Urothelium cell line (cell line): Measurements from ENCODE around the gene CRACDL.

ENCODE experiments used
- DNase-seq: peaks from one replicate; pipeline ENCODE4 v3.0.0; 2011; ENCODE audit warnings: low spot score, mixed read lengths
- FAIRE-seq: peaks from 2 replicates; lab custom pipeline; 2011; peaks lifted over from hg19 to GRCh38; lab: Jason Lieb, UNC

The CRACDL gene

GRCh38 chr2:98828793-98829371 is 107.1 kb downstream of the CRACDL start:
- DNase-seq (no peak), FAIRE-seq (peak; percentile 5)

GRCh38 chr2:98828369-98828744 is 107.7 kb downstream of the CRACDL start:
- DNase-seq (no peak), FAIRE-seq (no peak)

- DNase-seq (no peak), FAIRE-seq (no peak)
Measured at GRCh38 chr2:98827625-98828368, 108.2 kb downstream of the CRACDL start.

DNA sequence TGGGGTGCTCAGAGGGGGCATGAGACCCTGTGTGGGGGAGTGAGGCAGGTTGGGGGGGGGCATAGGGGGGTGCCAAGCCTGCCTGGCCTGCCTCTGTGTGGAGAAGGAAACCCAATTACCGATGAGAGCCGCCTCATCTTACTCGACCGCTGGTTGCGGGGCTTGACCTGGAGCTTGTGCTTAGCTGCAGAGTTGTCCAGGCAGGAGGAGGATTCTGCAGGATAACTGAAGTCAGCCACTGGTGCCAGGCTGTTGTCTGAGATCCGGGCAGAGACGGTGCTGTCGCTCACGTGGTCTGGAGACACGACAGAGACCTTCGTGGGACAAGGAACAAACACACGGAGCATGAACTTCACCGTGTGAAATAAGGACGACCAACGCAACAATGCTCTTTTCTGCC is 109.2 kb downstream of the CRACDL start:
- FAIRE-seq (peak; percentile 59), DNase-seq (no peak)

- FAIRE-seq (peak; percentile 5), DNase-seq (no peak)
Measured at GRCh38 chr2:98825858-98826257, 110.2 kb downstream of the CRACDL start.

DNA sequence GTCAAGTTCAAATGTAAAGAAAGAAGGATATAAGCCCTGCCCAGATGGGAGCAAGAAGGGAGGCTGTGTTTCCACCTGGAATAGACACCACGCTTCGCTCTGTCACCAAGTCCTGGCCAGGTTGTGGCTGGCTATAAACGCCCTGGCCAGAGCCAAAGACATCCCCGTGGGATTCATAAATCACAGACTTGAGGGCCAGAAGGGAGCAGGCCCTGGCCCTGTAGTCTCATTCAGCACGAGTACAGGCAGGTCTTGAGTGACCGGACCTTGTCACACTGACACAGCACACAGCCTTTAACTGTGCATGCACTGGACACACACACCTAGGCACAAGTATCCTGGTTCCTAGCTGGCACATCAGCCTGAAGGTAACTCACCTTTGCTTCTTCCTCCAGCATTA is 110.6 kb downstream of the CRACDL start:
- FAIRE-seq (peak; percentile 68), DNase-seq (no peak)

- no peak for FAIRE-seq
- no peak for DNase-seq
Measured at GRCh38 chr2:98825020-98825350, 111.0 kb downstream of the CRACDL start.

- DNase-seq (no peak), FAIRE-seq (no peak)
Measured at GRCh38 chr2:98824256-98825019, 111.6 kb downstream of the CRACDL start.

DNA sequence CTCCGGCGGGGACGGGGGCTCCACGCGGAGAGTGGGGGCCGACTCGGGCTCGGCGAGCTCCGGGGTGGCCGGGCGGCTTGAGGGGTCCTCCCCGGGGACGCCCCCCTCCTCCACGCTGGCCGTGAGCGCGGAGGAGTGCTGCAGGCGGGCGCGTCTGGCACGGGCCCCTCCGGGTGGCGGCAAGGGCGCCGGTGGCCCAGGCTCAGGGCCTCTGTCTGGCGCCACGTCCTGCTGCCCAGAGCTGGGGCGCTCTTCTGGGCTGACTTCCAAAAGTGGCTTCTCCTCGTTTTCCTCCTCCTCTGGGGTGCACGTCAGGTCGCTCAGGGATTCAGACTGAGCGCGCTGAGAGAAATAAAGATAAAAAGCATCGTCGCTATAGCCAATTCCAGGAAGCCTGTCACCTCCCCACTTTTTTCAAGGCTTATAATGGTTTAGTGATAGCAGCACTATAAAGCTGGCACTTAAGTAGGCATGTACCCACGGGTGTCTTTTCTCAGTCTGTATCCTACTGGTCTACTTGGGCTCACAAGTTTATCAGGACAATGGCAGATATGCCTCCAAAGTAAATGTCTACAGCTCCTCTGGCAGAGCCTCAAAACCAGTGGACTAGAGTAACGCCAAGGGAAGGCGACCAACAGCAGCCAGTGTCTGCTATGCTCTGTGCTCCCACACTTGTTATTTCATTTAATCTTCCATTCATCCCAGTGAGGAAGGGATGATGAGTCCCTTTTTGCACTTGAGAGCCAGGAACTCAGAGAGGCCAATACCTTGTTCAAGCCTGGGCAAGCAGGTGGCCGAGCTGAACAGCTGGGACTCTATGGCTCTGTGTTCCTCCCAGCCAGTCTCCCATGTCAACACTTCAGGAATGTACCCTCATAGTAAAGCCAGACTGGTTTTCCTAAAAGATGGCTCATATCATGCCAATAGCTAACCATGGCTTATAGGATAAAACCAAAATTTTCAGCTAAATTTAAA is 112.5 kb downstream of the CRACDL start:
- FAIRE-seq: no peak

DNA sequence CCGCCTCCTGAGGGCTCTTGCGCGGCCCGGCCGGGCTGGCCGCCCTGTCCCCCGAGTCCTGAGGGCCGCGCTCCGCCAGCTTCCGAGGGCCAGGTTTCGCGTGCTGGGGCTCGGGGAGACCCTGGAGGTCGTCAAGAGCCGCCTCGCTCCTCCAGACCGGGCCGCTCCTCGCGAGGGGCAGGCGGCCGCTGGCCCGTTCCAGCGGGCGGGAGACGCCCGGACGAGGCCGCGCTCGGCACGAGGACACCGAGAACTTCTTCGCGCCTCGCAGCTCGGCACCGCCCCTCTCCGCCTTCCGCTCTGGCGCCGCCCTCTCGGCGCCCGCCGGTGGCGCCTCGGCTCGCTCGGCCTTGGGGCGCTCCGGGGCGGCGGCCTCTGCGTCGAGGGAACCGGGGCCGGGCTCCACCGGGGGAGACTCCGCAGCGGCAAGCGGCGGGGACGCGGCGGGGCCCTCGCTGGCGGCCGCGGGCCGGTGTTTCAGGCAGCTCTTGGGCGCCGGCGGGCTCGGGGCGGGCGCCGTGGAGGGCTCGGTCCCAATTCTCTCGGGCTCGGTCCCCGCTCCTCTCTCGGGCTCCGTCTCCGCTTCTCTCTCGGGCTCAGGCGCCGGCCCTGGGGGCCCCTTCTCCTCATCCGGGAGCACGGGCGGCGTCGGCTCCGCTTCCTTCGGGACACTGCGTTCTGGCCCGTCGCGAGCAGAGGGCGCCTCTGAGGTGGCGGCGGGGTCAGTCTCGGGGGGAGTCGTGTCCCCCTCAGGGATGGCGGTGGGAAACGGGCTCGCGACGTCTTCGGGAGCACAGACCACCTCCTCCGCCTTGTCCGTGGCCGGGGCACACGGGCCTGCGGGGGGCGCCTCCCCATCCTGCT is 113.5 kb downstream of the CRACDL start:
- no peak for DNase-seq
- FAIRE-seq: no peak

More for the DNA sequence above, 112.5 kb downstream of the CRACDL start:
- DNase-seq: no peak

GRCh38 chr2:98821629-98822135 is 114.3 kb downstream of the CRACDL start:
- FAIRE-seq (no peak), DNase-seq (no peak)

- no peak for DNase-seq
- no peak for FAIRE-seq
Measured at GRCh38 chr2:98819231-98819766, 116.7 kb downstream of the CRACDL start.

DNA sequence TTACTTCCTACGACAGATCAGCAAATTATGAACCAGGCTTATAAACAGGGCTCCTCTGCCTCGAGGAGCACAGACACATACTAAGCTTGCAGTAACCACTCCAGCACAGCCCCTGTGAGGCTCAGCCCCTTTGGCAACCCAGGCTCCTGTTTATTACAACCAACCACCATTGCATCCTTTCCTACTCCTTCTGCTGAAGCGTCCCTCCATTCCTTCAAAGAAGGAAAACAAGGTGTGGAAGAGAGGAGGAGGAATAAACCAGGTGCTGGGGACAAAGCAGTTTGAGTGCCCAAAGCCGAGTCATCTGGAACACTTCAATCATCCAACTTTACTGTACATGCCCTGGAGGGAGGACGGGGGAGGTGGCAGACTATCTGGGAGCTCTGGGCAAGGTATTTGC is 117.9 kb downstream of the CRACDL start:
- DNase-seq (no peak), FAIRE-seq (no peak)

DNA sequence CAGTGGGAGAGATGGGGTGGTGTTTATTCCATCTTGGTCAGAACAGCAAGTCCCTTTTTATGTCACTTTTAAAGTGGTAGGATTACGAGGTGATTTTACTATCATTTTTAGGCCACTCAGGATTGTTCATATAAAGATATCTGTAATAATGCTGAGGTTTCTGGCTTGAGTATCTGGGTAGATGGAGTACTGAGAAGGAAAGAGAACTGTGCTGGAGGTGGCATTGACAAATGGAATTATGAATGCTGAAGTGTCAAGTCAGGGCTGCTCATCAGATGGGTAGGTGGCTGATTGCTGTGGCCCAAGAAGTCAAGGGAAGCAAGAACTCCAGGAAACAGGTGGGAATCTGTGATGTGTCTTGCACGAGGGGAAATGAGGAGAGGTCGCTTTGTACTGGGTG is 119.7 kb downstream of the CRACDL start:
- FAIRE-seq (peak; percentile 66), DNase-seq (no peak)

GRCh38 chr2:98815795-98816194 is 120.2 kb downstream of the CRACDL start:
- peak; percentile 42 for FAIRE-seq

GRCh38 chr2:98811766-98812165 is 124.3 kb downstream of the CRACDL start:
- FAIRE-seq (no peak), DNase-seq (no peak)

More at GRCh38 chr2:98815795-98816194, 120.2 kb downstream of the CRACDL start:
- DNase-seq: no peak

DNA sequence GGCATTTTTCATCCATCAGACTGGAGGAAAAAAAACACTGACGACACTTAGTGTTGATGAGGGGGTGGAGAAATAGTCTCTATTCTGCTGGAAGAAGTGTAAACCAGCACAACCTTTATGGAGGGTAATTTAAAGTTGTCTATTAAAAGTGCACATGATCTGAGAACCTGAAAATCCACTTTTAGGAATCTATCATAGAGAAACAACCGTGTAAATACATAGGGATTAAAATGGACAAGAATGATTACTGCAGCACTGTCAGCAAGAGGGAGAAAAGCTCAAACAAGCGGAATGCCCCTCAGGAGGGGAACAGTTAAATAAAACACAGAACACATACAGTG is 125.5 kb downstream of the CRACDL start:
- no peak for DNase-seq
- FAIRE-seq: no peak

DNA sequence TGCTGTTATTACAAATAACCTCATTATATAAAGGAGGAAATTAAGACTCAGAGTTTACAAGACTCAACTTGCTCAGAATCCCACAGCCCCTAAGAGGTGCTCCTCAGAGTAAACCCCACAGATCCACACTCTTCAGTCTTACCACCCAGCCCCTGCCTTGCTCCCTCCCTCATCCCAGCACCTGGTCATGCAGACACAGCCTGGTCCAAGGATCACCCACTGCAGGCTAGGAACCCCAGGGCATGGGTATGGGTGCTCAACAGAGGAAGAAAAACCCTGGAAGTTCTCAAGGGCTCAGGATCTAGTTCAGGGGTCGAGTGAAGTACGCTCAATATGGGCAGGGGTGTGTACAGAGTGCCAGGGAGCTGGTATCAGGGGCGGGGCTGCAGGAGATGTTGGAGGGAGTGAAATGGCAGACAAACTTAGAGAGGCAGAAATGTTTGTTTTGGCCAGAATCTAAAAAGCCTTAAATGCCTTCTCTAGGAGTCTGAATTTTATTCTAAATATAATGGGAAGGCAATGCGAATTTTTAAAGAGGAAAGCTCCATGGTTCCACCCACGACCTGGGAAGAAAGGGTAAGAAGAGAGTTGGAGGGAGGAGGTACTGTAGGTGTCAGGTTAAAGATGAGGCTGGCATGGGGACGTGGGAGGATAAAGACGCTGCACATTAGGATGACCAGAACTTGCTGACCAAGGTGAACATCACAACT is 126.0 kb downstream of the CRACDL start:
- DNase-seq (no peak), FAIRE-seq (no peak)

DNA sequence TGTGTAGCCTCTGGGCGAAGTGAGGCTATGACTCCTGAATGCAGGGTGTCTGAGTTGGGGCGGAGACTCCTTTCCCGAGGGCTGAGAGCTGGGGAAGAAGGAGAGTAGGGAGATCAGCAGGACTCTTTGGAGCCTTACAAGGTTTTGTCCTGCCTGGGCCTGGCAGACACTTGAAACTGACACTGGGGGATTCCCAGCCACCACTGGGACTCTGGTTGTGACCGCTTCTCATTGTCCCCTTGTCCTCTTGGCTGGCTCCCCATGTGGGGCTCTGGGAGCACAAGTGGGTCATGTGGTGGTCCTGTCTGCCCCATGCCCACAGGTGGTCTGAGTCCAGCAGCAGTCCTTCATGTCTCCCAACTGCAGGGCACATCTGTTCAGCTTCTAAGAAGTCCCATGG is 126.9 kb downstream of the CRACDL start:
- DNase-seq: no peak
- no peak for FAIRE-seq
